Fibroblast of upper back skin (primary cell): Measurements from ENCODE around the gene CNEP1R1.

Experiments used
- DNase-seq: peaks from one replicate; pipeline ENCODE4 v3.0.0-alpha.2; 2013

The CNEP1R1 gene

DNA sequence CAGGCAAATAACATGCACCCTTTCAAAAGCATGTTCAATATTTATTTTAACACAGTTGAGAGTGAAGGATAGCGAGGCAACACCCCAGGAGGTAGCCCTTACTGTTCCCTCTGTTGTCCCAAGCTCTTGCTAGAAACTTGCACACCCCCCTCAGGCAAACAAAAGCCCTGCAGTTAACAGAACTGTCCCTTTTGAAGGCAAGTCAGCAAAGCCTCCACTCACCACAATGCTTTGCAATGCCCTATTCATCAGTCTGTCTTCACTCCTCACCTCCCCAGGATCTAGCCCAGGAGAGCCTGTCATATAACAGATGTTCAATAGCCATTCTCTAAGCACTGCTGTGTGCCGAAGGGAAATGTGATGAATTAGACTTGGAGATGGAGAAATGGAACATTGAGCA, 3.5 kb upstream of the CNEP1R1 start:
- DNase-seq: peak; percentile 12

GRCh38 chr16:50023641-50024040, 1.4 kb upstream of the CNEP1R1 start:
- no peak for DNase-seq

GRCh38 chr16:50024207-50024606, 818 bp upstream of the CNEP1R1 start:
- DNase-seq: no peak

DNA sequence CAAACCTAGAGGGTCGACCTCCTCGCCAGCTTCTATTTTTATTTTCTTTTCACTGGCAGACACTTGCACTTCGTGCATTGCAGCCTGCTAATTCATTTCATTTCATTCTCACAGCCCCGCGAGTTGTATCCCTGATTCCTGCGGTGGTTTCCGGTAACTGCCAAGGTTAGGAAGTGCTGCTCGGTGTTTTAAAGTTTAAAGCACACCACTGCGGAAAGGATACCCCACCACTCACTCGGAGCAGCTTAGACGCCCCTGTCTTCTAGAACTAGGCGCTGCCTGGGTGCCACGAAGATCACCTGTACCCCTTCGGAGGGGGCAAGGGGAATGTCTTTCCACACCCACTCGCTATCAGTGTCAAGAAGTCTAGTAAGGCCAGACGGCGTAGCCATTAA, 509 bp downstream of the CNEP1R1 start:
- no peak for DNase-seq

- no peak for DNase-seq
Measured at GRCh38 chr16:50027829-50028228, 2.8 kb downstream of the CNEP1R1 start.

- no peak for DNase-seq
Measured at GRCh38 chr16:50035468-50035992, 10.5 kb downstream of the CNEP1R1 start.

GRCh38 chr16:50036426-50036825, 11.4 kb downstream of the CNEP1R1 start:
- no peak for DNase-seq

- no peak for DNase-seq
Measured at GRCh38 chr16:50037662-50038220, 12.7 kb downstream of the CNEP1R1 start.

DNA sequence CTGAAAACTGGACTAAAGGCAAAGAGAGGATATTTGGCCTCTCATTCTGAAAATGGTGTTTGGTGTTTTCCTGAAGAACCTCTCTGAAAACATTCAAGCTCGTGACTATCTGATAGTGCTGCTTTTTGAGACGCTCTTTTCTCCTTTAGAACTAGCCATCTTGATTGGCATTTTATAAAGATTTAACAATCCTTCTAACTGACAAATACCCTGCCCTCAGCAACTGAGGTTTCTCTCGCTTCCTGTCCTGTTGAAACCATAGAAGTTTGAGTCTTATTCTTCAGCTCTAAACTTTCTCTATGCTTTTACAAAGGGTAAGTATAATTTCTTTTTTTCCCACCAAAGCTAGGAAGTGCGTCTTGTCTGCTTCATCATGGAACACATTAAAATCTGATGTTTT, 13.3 kb downstream of the CNEP1R1 start:
- no peak for DNase-seq

GRCh38 chr16:50038756-50039529, 13.9 kb downstream of the CNEP1R1 start:
- DNase-seq: no peak

GRCh38 chr16:50040018-50040417, 15.0 kb downstream of the CNEP1R1 start:
- DNase-seq: no peak

DNA sequence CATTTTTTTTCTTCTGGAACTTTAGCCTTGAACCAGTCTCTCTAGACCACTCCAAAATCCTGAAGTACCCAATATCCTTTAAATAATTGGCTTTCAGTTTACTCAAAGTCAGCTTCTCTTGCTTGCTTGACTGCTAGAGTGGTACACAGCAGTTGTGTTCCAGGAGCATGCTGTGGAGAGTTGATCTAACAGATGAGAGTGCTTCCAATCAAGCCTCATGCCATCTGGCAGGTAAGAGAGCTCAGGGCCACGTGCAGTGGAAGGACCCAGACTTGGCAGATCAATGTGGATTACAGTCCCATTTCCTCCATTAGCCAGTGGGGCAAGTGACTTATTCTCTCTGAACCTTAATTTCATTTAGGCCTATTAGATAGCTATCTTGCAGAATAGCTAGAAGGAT, 15.7 kb downstream of the CNEP1R1 start:
- DNase-seq: no peak

DNA sequence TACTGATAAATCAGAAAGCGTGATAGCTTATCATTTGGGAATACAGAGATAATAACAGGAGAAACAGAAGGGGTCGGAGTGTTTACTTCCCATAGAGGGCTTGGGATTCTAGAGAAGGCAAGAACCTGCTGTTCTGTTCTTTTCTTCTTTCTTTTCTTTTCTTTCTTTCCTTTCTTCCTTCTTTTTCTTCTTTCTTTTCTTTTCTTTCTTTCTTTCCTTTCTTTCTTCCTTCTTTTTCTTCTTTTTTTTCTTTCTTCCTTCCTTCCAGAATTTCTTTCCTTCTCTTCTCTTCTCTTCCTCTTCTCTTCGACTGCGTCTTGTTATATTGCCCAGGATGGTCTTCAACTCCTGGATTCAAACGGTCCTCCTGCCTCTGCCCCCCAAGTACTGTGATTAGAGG, 18.3 kb downstream of the CNEP1R1 start:
- DNase-seq: no peak

GRCh38 chr16:50045412-50045811, 20.4 kb downstream of the CNEP1R1 start:
- DNase-seq: no peak

GRCh38 chr16:50046853-50047252, 21.8 kb downstream of the CNEP1R1 start:
- no peak for DNase-seq

- no peak for DNase-seq
Measured at GRCh38 chr16:50047864-50048263, 22.8 kb downstream of the CNEP1R1 start.

DNA sequence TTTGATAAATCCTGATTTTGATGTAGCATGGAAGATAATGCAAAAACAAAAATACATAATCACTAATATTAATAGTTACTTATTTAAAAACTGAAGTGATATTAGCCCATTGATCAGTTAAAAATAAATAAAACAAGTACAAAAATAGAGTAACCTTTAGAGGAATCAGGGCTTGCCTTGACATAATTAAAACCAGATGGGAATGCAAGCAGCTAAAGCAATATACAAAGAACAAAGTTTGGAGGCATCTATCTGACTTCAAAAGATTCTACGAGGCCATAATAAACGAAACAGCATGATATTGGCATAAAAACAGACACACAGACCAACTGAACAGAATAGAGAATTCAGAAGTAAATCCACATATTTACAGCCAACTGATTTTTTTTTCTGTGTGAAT, 25.8 kb downstream of the CNEP1R1 start:
- DNase-seq: peak; percentile 18

GRCh38 chr16:50056226-50056625, 31.2 kb downstream of the CNEP1R1 start:
- no peak for DNase-seq

GRCh38 chr16:50058091-50058771, 33.2 kb downstream of the CNEP1R1 start:
- no peak for DNase-seq

- no peak for DNase-seq
Measured at GRCh38 chr16:50059111-50059510, 34.1 kb downstream of the CNEP1R1 start.

DNA sequence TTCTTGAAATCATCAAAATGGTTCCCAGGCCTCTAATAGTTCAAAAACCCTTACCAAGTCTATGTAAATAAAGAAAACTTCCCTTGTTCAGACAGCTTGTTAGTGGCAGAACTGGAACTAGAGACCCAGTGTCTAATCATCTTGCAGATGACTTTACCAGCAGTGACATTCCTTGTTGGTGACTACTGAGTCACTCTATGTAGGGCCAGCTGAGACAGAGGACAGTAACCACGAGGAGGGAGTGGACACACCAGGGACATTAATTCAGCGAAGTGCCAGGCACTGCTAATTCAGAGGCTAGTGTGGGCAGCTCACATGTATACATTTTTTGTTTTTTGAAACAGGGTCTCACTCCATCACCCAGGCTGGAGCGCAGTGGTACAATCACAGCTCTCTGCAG, 34.6 kb downstream of the CNEP1R1 start:
- no peak for DNase-seq

DNA sequence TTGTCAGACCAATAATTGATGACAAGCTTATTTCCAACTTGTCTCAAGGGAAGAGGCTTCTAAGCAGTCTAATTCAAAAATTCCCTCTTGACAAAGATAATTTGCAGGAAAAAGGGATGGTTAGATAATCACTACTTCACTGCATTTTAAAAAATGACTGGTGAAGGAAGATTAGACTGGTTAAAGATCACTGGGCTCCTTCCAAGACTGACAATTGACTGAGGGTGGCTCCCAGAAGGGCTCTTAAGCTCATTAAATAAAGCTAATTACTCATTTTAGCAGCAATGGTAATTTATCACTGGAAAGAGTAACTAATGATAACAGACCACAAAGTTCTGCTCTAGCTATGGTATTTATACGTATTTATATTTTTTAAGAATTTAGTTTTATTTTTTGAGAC, 36.3 kb downstream of the CNEP1R1 start:
- no peak for DNase-seq

- no peak for DNase-seq
Measured at GRCh38 chr16:50065241-50065623, 40.2 kb downstream of the CNEP1R1 start.
